B cell (primary cell): ENCODE results near the gene CD300H.

Experiments
- CTCF ChIP-seq: fragments of 200-600 bp; IDR thresholded peaks from one replicate; pipeline ENCODE4 v1.8.0; 2022; ENCODE audit warnings: antibody characterized with exemption, mild to moderate bottlenecking
- EZH2 ChIP-seq: IDR thresholded peaks from 2 replicates; pipeline ENCODE4 v1.6.1; 2012; ENCODE audit warnings: borderline replicate concordance, low read depth, mild to moderate bottlenecking, moderate library complexity, low read length; ENCODE audit not compliant: insufficient read depth, poor library complexity, severe bottlenecking

GRCh38 chr17:74543406-74543805 lies 23.9 kb downstream of the CD300H start:
- TF ChIP-seq EZH2 (no peak), CTCF (no peak)
